Activated CD4-positive, alpha-beta T cell treated with anti-CD3 and anti-CD28 coated beads for 1 hour (primary cell): ENCODE data around the gene GPS2.
"Not testable (repeated sequence)": the region's sequence is repeated elsewhere in the genome, so short reads cannot be mapped to it uniquely, and the experiment has no call there.

ENCODE experiments used
- DNase-seq: peaks from one replicate; pipeline ENCODE4 v3.0.0-alpha.2; 2020

Gene GPS2

GRCh38 chr17:7314719-7315569, at the start of gene GPS2:
TSS of gene GPS2 (minus strand) at chr17:7315360. CDS start at chr17:7315052, 308 bp downstream.
- peak; percentile 92 for DNase-seq

GRCh38 chr17:7363311-7363710, 48.2 kb upstream of the GPS2 start:
- DNase-seq, result no peak

- no peak for DNase-seq
Measured at GRCh38 chr17:7361906-7362305, 46.7 kb upstream of the GPS2 start.

GRCh38 chr17:7357381-7357780, 42.2 kb upstream of the GPS2 start:
- no peak for DNase-seq

- DNase-seq, result no peak
Measured at GRCh38 chr17:7356756-7357155, 41.6 kb upstream of the GPS2 start.

GRCh38 chr17:7356072-7356549, 41.0 kb upstream of the GPS2 start:
- DNase-seq, result peak; percentile 77

GRCh38 chr17:7355573-7355972, 40.4 kb upstream of the GPS2 start:
- DNase-seq, result no peak

GRCh38 chr17:7355053-7355452, 39.9 kb upstream of the GPS2 start, which contains the start of gene TMEM95:
TSS of gene TMEM95 (plus strand) at chr17:7355156. CDS start at chr17:7355205, 49 bp downstream.
- no peak for DNase-seq

- no peak for DNase-seq
Measured at GRCh38 chr17:7354262-7354843, 39.2 kb upstream of the GPS2 start.

GRCh38 chr17:7352910-7353635, 37.9 kb upstream of the GPS2 start:
- no peak for DNase-seq

- no peak for DNase-seq
Measured at GRCh38 chr17:7352503-7352889, 37.3 kb upstream of the GPS2 start.

GRCh38 chr17:7351665-7352502, 36.7 kb upstream of the GPS2 start, which contains the start of gene KCTD11:
TSS of gene KCTD11 (plus strand) at chr17:7352162.
- DNase-seq, result peak; percentile 54

- no peak for DNase-seq
Measured at GRCh38 chr17:7348478-7349242, 33.5 kb upstream of the GPS2 start.

GRCh38 chr17:7347630-7348477, 32.7 kb upstream of the GPS2 start:
- no peak for DNase-seq

GRCh38 chr17:7346761-7347614, 31.8 kb upstream of the GPS2 start:
- DNase-seq, result no peak

- DNase-seq, result no peak
Measured at GRCh38 chr17:7343250-7343649, 28.1 kb upstream of the GPS2 start.

- DNase-seq, result no peak
Measured at GRCh38 chr17:7341842-7342241, 26.7 kb upstream of the GPS2 start.

GRCh38 chr17:7340179-7340578, 25.0 kb upstream of the GPS2 start:
- DNase-seq, result no peak

GRCh38 chr17:7337600-7337999, 22.4 kb upstream of the GPS2 start:
- not testable (repeated sequence) for DNase-seq
